ENCODE measurements around the gene ATXN10.

The ATXN10 gene

DNA sequence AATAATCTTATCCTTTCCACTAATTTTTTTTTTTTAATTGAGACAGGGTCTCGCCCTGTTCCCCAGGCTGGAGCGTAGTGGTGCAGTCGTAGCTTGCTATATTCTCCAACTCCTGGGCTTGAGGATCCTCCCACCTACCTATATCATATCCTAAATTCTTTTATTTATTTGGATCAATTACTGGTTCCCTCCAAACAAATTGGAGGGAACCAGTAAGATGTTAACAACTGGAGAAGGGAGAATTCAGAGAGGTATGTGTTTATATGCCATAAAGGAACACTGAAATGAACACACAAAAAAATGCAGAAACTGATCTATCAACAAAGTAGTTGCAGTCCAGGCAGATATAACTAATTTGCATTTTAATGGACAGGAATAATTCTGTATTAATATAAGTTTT lies 63.6 kb downstream of the ATXN10 start:
- no peaks in the 10 kb centered on the region for H3K27me3 ChIP-seq (ENCODE audit: control insufficient read depth, low read length)
- peaks cover 26% of the 10 kb centered on the region for H3K79me2 ChIP-seq (ENCODE audit: control insufficient read depth, low read length)
- no peak overlapping the region for H3K4me3 ChIP-seq (ENCODE audit: low read length)
- no peaks in the 10 kb centered on the region for H3K9me2 ChIP-seq (replicated peaks; ENCODE audit: control insufficient read depth, low read length)
- peaks cover 89% of the 10 kb centered on the region for H3K36me3 ChIP-seq (ENCODE audit: control insufficient read depth, low read length)
- no peak for TF ChIP-seq EZH2phosphoT487 (IDR thresholded peaks at IDR 0.05; ENCODE audit: borderline replicate concordance, low read length)
- TF ChIP-seq, protein P1, sequence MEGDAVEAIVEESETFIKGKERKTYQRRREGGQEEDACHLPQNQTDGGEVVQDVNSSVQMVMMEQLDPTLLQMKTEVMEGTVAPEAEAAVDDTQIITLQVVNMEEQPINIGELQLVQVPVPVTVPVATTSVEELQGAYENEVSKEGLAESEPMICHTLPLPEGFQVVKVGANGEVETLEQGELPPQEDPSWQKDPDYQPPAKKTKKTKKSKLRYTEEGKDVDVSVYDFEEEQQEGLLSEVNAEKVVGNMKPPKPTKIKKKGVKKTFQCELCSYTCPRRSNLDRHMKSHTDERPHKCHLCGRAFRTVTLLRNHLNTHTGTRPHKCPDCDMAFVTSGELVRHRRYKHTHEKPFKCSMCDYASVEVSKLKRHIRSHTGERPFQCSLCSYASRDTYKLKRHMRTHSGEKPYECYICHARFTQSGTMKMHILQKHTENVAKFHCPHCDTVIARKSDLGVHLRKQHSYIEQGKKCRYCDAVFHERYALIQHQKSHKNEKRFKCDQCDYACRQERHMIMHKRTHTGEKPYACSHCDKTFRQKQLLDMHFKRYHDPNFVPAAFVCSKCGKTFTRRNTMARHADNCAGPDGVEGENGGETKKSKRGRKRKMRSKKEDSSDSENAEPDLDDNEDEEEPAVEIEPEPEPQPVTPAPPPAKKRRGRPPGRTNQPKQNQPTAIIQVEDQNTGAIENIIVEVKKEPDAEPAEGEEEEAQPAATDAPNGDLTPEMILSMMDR (IDR thresholded peaks at IDR 0.05; ENCODE audit: low read depth, low read length, poor library complexity, severe bottlenecking), result no peak
- peaks cover 6% of the 10 kb centered on the region; the same call in 1 of the 2 replicates for H3K9me3 ChIP-seq (ENCODE audit: control insufficient read depth, insufficient read depth, low read length)
- no peak overlapping the region for H3K27ac ChIP-seq (ENCODE audit: low read depth, low read length)
- peaks cover 35% of the 10 kb centered on the region for H3K4me1 ChIP-seq (ENCODE audit: control insufficient read depth, low read length)
- no peaks in the 10 kb centered on the region for H4K20me1 ChIP-seq (ENCODE audit: control insufficient read depth, insufficient read depth, low read depth, low read length)
- H3F3A ChIP-seq (ENCODE audit: control insufficient read depth, insufficient read depth), result peaks cover 5% of the 10 kb centered on the region; the same call in 1 of the 2 replicates
- H3K4me2 ChIP-seq (ENCODE audit: low read length), result no peak overlapping the region

DNA sequence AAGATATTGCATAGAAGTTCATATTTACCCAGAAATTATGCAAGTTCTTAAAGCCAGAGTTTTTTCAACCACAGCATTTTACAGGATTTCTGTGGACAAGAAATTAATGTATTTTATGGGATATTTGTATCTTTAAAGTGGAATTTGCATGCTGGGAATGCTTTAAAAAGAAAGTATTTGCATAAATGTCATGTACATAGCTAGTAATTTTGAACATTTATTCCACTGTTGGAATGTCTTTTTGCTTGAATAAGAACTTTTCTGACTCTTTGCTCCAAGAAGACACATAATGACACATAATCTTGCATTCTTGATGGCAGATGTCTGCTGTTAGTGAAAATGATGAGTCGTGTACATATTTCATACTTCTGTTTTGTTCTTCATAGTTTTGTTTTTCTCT lies 66.6 kb downstream of the ATXN10 start:
- no peak overlapping the region for H3K4me3 ChIP-seq (ENCODE audit: low read length)
- no peak for TF ChIP-seq EZH2phosphoT487 (IDR thresholded peaks at IDR 0.05; ENCODE audit: borderline replicate concordance, low read length)
- TF ChIP-seq, protein P1 (IDR thresholded peaks at IDR 0.05; ENCODE audit: low read depth, low read length, poor library complexity, severe bottlenecking), result no peak
- peaks cover 14% of the 10 kb centered on the region for H3K79me2 ChIP-seq (ENCODE audit: control insufficient read depth, low read length)
- H3K27me3 ChIP-seq (ENCODE audit: control insufficient read depth, low read length), result no peaks in the 10 kb centered on the region
- no peaks in the 10 kb centered on the region for H3K9me2 ChIP-seq (replicated peaks; ENCODE audit: control insufficient read depth, low read length)
- H4K20me1 ChIP-seq (ENCODE audit: control insufficient read depth, insufficient read depth, low read depth, low read length), result no peaks in the 10 kb centered on the region
- peaks cover 6% of the 10 kb centered on the region; the same call in 1 of the 2 replicates for H3K9me3 ChIP-seq (ENCODE audit: control insufficient read depth, insufficient read depth, low read length)
- H3K4me1 ChIP-seq (ENCODE audit: control insufficient read depth, low read length), result peaks cover 15% of the 10 kb centered on the region
- peaks cover 92% of the 10 kb centered on the region for H3K36me3 ChIP-seq (ENCODE audit: control insufficient read depth, low read length)
- 0 out of 2 replicates have a peak, but pooled peaks cover 2% of the 10 kb centered on the region for H3F3A ChIP-seq (ENCODE audit: control insufficient read depth, insufficient read depth)
- H3K4me2 ChIP-seq (ENCODE audit: low read length), result no peak overlapping the region
- H3K27ac ChIP-seq (ENCODE audit: low read depth, low read length), result no peak overlapping the region

DNA sequence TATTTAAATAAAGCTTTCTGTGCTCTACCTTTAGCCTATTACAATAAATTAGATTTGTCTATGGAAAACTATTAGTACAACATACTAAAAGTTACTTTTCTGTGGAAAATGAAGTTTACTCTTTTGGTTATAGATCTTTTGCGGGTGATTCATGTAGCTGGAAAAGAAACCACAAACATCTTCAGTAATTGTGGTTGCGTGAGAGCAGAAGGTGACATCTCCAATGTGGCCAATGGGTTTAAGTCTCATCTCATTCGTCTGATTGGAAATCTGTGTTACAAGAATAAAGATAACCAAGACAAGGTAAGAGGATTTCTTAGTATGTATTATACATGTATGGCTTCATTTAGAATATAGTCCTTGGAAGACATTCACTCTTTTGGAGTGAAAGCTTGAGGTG lies 68.6 kb downstream of the ATXN10 start:
- Histone ChIP-seq H3K4me1 (ENCODE audit: control insufficient read depth, low read length) (peaks cover 26% of the 10 kb centered on the region), H3K27me3 (ENCODE audit: control insufficient read depth, low read length) (no peaks in the 10 kb centered on the region), H3K4me2 (ENCODE audit: low read length) (no peak overlapping the region), H3K9me2 (replicated peaks; ENCODE audit: control insufficient read depth, low read length) (no peaks in the 10 kb centered on the region), H3K9me3 (ENCODE audit: control insufficient read depth, insufficient read depth, low read length) (peaks cover 6% of the 10 kb centered on the region; the same call in 1 of the 2 replicates), H3K27ac (ENCODE audit: low read depth, low read length) (no peak overlapping the region), H3K36me3 (ENCODE audit: control insufficient read depth, low read length) (peaks cover 98% of the 10 kb centered on the region), H3K4me3 (ENCODE audit: low read length) (no peak overlapping the region), H4K20me1 (ENCODE audit: control insufficient read depth, insufficient read depth, low read depth, low read length) (no peaks in the 10 kb centered on the region), H3K79me2 (ENCODE audit: control insufficient read depth, low read length) (peaks cover 20% of the 10 kb centered on the region), H3F3A (ENCODE audit: control insufficient read depth, insufficient read depth) (0 out of 2 replicates have a peak, but pooled peaks cover 5% of the 10 kb centered on the region)
- TF ChIP-seq, protein P1 (IDR thresholded peaks at IDR 0.05; ENCODE audit: low read depth, low read length, poor library complexity, severe bottlenecking), result no peak
- TF ChIP-seq EZH2phosphoT487 (IDR thresholded peaks at IDR 0.05; ENCODE audit: borderline replicate concordance, low read length), result no peak

Measured in DOHH2 (cell line).